HepG2 (cell line): ENCODE data around the gene DRC3. TPM values are rescaled to one million over a fixed set of nuclear protein-coding genes. Genes with fewer than 3 reads are reported as not detected.

Source experiments
- ADNP ChIP-seq: sonication (generic); formaldehyde crosslinking; IDR thresholded peaks from 2 replicates; pipeline ENCODE4 v1.4.0; 2020; ENCODE audit warnings: missing genetic modification reagents
- BORCS8-MEF2B ChIP-seq: sonication (generic); formaldehyde crosslinking; IDR thresholded peaks from 2 replicates; pipeline ENCODE4 v1.8.0; 2022; ENCODE audit warnings: mild to moderate bottlenecking, missing genetic modification reagents
- KDM2A ChIP-seq: sonication (generic); formaldehyde crosslinking; IDR thresholded peaks from 2 replicates; pipeline ENCODE4 v1.4.0; 2020; ENCODE audit warnings: low read depth, missing genetic modification reagents, borderline replicate concordance
- MIER2 ChIP-seq: IDR thresholded peaks from 2 replicates; pipeline ENCODE4 v1.6.1; 2016; ENCODE audit warnings: missing biosample characterization, missing genetic modification reagents
- PAXIP1 ChIP-seq: sonication (generic); formaldehyde crosslinking; conservative IDR thresholded peaks from 2 replicates; pipeline ENCODE4 v1.4.0; 2020; ENCODE audit warnings: mild to moderate bottlenecking, missing genetic modification reagents, moderate library complexity
- POGZ ChIP-seq: sonication (generic); formaldehyde crosslinking; IDR thresholded peaks from 2 replicates; pipeline ENCODE4 v1.4.0; 2020; ENCODE audit warnings: mild to moderate bottlenecking, missing genetic modification reagents
- RFXAP ChIP-seq: sonication (generic); formaldehyde crosslinking; IDR thresholded peaks from 2 replicates; pipeline ENCODE4 v1.4.0; 2020; ENCODE audit warnings: missing genetic modification reagents, borderline replicate concordance
- RXRA ChIP-seq: sonication (generic); formaldehyde crosslinking; IDR thresholded peaks from 2 replicates; pipeline ENCODE4 v1.5.1; 2020; ENCODE audit warnings: missing genetic modification reagents
- SMC3 ChIP-seq: IDR thresholded peaks from 2 replicates; pipeline ENCODE4 v1.6.1; 2011; ENCODE audit warnings: low read length, improper control_type of control experiment
- SRY ChIP-seq: sonication (generic); formaldehyde crosslinking; IDR thresholded peaks from 2 replicates; pipeline ENCODE4 v1.8.0; 2022; ENCODE audit warnings: mild to moderate bottlenecking, missing genetic modification reagents
- ZBTB8A ChIP-seq: sonication (generic); formaldehyde crosslinking; IDR thresholded peaks from 2 replicates; pipeline ENCODE4 v1.4.0; 2020; ENCODE audit warnings: mild to moderate bottlenecking, low read depth, missing genetic modification reagents, borderline replicate concordance
- ZNF121 ChIP-seq: sonication (generic); formaldehyde crosslinking; IDR thresholded peaks from 2 replicates; pipeline ENCODE4 v1.5.0; 2020; ENCODE audit warnings: mild to moderate bottlenecking, missing genetic modification reagents
- ZNF317 ChIP-seq: sonication (generic); formaldehyde crosslinking; IDR thresholded peaks from 2 replicates; pipeline ENCODE4 v1.5.0; 2020; ENCODE audit warnings: mild to moderate bottlenecking, missing genetic modification reagents
- ZNF382 ChIP-seq: sonication (generic); formaldehyde crosslinking; IDR thresholded peaks from 2 replicates; pipeline ENCODE4 v1.5.0; 2020; ENCODE audit warnings: missing genetic modification reagents, mild to moderate bottlenecking, borderline replicate concordance
- ZNF781 ChIP-seq: sonication (generic); formaldehyde crosslinking; IDR thresholded peaks from 2 replicates; pipeline ENCODE4 v1.5.1; 2020; ENCODE audit warnings: borderline replicate concordance, mild to moderate bottlenecking, missing genetic modification reagents; ENCODE audit errors: not compliant biosample characterization
- ZNF83 ChIP-seq: sonication (generic); formaldehyde crosslinking; IDR thresholded peaks from 2 replicates; pipeline ENCODE4 v1.4.0; 2020; ENCODE audit warnings: missing genetic modification reagents, mild to moderate bottlenecking, borderline replicate concordance
- ZSCAN21 ChIP-seq: sonication (generic); formaldehyde crosslinking; IDR thresholded peaks from 2 replicates; pipeline ENCODE4 v1.8.0; 2022; ENCODE audit warnings: mild to moderate bottlenecking, missing genetic modification reagents, moderate library complexity, borderline replicate concordance
- polyA plus RNA-seq, 8 experiments: library from polyadenylated mRNA; depleted of rRNA in 3 of 8; stranded (reverse) in 7 of 8; unstranded in 1 of 8; fragments of >200 nt; fragmentation: Illumina TruSeq in 4 of 8; extraction: Trizol in 4 of 8; gene quantifications; 2 replicates each; pipeline versions ENCODE4 v1.2.1 to v1.2.3, GENCODE V29; 2011 to 2016; ENCODE audit warnings: low read depth in 4 of 8, missing spikeins in 1 of 8, mixed read lengths in 1 of 8; ENCODE audit not compliant: insufficient read depth in 1 of 8
- total RNA-seq, 5 experiments: library from RNA; depleted of rRNA; stranded (reverse); fragments of >200 nt; fragmentation: Illumina TruSeq; extraction: Trizol; gene quantifications; 2 replicates each; pipeline ENCODE4 v1.2.3, GENCODE V29; 2016; ENCODE audit warnings: low read depth in 1 of 5
- TF ChIP-seq, protein P1 (sequence below): sonication (generic); formaldehyde crosslinking; IDR thresholded peaks from 2 replicates; pipeline ENCODE4 v1.4.0; 2020; ENCODE audit warnings: missing genetic modification reagents
- TF ChIP-seq, protein P2 (sequence below): sonication (generic); formaldehyde crosslinking; IDR thresholded peaks from 2 replicates; pipeline ENCODE4 v1.4.0; 2020; ENCODE audit warnings: missing genetic modification reagents

DRC3 gene
- total and polyA plus RNA-seq, 2 of the 13 experiments (the other 11 are each of a cell fraction or from before 2014, with no cell fraction given), result 0.53 to 0.87 TPM

DNA sequence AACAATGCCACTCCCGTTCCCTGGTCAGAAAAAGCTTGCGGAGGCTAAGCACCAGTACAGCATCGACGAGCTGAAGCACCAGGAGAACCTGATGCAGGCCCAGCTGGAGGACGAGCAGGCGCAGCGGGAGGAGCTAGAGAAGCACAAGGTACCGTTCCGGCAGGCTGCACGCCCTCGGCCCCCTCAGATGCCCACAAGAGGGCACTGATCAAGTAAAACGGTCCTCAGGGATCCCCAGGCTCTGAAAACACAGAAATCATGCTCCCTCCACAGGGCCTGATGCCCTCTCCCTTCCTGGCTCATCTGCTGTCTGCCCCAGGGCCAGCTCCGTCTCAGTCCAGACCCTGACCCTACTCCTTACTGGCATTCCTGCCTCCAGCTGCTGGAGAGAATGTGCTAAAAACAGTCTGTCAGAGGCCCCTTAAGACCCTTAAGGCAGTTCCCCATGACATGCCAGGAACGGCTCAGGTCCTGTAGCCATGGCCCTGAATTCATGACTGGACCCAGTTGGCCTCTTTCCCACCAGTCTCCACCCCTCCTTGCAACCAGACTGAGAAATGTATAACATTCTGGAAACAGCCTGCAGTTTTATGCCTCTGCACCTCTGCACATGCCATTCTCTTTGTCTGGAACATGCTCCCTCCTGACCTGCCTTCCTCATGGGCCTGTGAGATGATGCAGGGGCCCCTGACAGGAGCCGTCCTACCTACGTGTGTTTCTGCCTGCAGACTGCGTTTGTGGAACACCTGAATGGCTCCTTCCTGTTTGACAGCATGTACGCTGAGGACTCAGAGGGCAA is 21.8 kb downstream of the DRC3 start (continued):
- TF ChIP-seq KDM2A (peak; percentile 58; the same call in 1 of the 2 replicates), ZNF781 (CRISPR knock-in tag) (no peak), POGZ (CRISPR knock-in tag) (no peak), ZNF83 (CRISPR knock-in tag) (no peak), ZSCAN21 (CRISPR knock-in tag) (peak; percentile 36; the same call in 1 of the 2 replicates), ZNF121 (CRISPR knock-in tag) (no peak), ADNP (CRISPR knock-in tag) (no peak), ZNF317 (CRISPR knock-in tag) (no peak), BORCS8-MEF2B (CRISPR knock-in tag) (no peak; the same call in 1 of the 2 replicates), ZNF382 (CRISPR knock-in tag) (no peak), RXRA (CRISPR knock-in tag) (peak; percentile 21; the same call in 1 of the 2 replicates), SRY (CRISPR knock-in tag) (no peak), SMC3 (peak; percentile 50), ZBTB8A (CRISPR knock-in tag) (no peak), PAXIP1 (CRISPR knock-in tag) (no peak), RFXAP (CRISPR knock-in tag) (no peak), MIER2 (CRISPR knock-in tag) (peak; percentile 62; the same call in 1 of the 2 replicates)
- TF ChIP-seq, protein P1, sequence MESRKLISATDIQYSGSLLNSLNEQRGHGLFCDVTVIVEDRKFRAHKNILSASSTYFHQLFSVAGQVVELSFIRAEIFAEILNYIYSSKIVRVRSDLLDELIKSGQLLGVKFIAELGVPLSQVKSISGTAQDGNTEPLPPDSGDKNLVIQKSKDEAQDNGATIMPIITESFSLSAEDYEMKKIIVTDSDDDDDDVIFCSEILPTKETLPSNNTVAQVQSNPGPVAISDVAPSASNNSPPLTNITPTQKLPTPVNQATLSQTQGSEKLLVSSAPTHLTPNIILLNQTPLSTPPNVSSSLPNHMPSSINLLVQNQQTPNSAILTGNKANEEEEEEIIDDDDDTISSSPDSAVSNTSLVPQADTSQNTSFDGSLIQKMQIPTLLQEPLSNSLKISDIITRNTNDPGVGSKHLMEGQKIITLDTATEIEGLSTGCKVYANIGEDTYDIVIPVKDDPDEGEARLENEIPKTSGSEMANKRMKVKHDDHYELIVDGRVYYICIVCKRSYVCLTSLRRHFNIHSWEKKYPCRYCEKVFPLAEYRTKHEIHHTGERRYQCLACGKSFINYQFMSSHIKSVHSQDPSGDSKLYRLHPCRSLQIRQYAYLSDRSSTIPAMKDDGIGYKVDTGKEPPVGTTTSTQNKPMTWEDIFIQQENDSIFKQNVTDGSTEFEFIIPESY (CRISPR knock-in tag), result 0 out of 2 replicates have a peak, but pooled peaks have one; percentile 9
- TF ChIP-seq, protein P2, sequence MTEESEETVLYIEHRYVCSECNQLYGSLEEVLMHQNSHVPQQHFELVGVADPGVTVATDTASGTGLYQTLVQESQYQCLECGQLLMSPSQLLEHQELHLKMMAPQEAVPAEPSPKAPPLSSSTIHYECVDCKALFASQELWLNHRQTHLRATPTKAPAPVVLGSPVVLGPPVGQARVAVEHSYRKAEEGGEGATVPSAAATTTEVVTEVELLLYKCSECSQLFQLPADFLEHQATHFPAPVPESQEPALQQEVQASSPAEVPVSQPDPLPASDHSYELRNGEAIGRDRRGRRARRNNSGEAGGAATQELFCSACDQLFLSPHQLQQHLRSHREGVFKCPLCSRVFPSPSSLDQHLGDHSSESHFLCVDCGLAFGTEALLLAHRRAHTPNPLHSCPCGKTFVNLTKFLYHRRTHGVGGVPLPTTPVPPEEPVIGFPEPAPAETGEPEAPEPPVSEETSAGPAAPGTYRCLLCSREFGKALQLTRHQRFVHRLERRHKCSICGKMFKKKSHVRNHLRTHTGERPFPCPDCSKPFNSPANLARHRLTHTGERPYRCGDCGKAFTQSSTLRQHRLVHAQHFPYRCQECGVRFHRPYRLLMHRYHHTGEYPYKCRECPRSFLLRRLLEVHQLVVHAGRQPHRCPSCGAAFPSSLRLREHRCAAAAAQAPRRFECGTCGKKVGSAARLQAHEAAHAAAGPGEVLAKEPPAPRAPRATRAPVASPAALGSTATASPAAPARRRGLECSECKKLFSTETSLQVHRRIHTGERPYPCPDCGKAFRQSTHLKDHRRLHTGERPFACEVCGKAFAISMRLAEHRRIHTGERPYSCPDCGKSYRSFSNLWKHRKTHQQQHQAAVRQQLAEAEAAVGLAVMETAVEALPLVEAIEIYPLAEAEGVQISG (CRISPR knock-in tag), result peak; percentile 57; the same call in 1 of the 2 replicates
